ENCODE results near the gene METTL16.

DNA sequence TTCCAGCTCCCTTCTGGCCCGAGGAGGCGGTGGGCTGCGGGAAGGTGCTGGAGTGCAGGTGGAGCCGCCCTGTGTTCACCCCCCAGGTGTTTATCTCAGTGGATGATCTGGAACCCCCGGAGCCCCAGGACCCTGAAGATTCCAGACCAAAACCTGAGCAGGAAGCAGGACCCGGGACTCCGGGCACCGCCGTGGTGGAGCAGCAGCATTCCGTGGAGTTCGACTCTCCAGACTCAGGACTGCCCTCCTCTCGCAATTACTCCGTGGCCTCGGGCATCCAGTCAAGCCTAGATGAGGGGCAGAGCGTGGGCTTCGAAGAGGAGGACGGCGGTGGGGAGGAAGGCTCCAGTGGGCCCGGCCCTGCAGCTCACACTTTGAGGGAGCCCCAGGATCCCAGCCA is 136.3 kb downstream of the METTL16 start:
- TF ChIP-seq CTCF (conservative IDR thresholded peaks at IDR 0.05; ENCODE audit: low read length) (no peak), EZH2phosphoT487 (IDR thresholded peaks at IDR 0.05; ENCODE audit: borderline replicate concordance, low read depth, low read length) (no peak)
